HG02571 (cell line): Measurements from ENCODE around the gene APBA1.

Experiments
- ATAC-seq: cut with Tn5 transposase; IDR thresholded peaks from one replicate; pipeline ENCODE4 v1.9.1; 2021; ENCODE audit warnings: mild to moderate bottlenecking, moderate library complexity; ENCODE audit not compliant: unreplicated experiment

The APBA1 gene

DNA sequence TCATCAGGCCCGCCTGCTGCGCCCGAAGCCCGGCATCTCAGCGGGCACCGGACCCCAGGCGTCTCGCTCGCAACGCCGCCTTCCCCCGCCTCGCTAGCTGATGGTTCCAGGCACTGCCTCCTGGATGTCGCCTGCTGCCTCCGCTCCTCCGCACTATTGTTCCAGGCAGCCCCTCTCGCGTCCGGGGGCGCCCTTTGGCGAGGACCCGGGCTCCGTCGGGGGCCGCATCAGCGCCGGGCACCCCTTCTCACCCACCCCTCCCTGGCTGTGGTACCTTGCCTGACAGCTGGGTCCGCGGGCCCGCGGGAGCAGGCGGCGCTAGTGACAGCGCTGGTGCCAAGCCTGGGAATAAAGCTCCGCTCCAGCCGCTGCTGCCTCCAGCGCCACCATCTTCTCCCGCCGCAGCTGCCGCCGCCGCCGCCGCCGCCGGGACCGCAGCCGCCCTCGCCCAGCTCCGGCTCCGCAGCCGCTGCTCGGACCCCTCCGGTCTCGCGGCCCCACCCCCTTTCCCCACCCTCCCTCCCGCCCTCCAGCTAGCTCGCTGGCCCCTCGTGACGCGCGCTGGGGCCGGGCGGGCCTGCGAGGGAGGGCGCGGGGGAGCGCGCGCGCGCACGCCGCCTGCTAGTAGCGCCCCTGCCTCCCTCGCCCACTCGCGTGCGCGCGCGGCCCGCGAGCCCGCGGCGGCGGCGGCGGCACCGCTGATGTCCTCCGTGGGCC, at the start of gene APBA1:
TSS of gene APBA1 (minus strand) at position 493 of the 717 bp plus-strand sequence.
- ATAC-seq: peak; percentile 33

DNA sequence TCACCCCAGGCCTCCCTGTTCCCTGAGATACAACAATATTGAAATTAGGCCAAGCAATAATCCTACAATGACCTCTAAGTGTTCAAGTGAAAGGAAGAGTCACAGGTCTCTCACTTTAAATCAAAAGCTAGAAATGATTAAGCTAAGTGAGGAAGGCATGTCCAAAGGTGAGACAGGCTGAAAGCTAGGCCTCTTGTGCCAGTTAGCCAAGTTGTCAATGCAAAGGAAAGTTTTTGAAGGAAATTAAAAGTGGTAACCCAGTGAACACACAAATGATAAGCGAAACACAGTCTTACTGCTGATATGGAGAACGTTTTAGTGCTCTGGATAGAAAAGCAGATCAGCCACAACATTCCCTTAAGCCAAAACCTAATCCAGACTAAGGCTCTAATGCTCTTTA, 47.8 kb upstream of the APBA1 start:
- ATAC-seq: no peak

- ATAC-seq: no peak
Measured at GRCh38 chr9:69719367-69719766, 47.2 kb upstream of the APBA1 start.

- ATAC-seq: no peak
Measured at GRCh38 chr9:69718218-69718617, 46.0 kb upstream of the APBA1 start.

- ATAC-seq: no peak
Measured at GRCh38 chr9:69715825-69716224, 43.7 kb upstream of the APBA1 start.

GRCh38 chr9:69715096-69715495, 42.9 kb upstream of the APBA1 start:
- no peak for ATAC-seq

DNA sequence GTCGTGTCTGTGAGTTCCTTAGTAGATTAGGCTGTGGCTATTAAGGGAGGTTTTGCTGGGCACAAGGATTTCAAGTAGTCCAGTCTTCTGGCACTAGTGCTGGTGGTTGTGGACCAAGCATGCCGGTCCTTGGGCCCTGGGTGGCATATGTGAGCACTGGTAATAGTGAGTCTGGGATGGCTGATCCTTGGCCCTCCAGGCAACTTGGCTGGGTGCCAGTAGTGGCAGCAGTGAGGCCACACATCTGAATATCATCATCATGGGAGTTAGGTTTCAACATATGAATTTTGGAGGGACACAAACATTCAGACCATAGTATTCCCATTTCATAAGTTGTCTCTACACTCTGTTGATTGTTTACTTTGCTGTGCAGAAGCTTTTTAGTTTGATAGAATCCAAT, 25.3 kb upstream of the APBA1 start:
- no peak for ATAC-seq

DNA sequence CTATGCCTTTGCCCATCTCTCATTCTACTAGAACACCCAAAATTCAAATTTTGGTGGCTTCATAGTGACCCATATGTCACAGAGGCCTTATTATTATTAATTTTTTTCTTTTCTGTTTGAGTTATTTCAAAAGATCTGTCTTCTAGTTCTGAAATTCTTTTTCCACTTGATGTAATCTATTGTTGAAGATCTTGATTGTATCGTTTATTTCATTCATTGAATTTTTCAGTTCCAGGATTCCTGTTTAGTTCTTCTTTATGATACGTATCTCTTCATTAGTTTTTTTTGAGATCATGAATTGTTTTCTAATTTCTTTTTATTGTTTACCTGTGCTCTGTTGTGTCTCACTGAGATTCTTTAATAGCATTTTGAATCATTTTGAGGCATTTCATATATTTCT, 24.6 kb upstream of the APBA1 start:
- no peak for ATAC-seq

DNA sequence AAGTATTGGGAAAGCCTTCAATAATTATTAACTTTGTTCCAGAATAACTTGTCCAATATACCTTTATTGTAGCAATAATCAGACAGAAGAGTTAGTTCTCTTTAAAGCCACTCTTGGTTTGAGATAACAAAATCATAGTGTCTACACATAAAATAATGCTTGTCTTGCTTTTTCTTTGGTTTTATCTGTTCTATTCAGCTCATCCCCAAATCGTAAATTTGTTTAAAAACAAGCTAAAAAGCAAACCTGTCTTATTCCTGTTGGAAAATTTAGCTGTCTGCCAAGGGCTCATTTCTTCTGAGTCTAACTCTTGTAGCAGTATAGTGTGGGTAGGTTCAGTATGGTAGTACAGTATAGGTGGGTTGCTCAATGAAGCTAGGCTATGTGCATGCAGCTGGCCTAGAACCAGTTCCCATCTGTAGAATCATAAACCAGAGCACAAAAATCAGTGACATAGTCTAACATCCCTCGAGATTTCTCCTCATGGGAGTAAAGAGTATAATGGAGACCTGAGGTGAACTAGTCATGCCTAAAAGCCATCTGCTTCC, 17.9 kb upstream of the APBA1 start:
- ATAC-seq: no peak

DNA sequence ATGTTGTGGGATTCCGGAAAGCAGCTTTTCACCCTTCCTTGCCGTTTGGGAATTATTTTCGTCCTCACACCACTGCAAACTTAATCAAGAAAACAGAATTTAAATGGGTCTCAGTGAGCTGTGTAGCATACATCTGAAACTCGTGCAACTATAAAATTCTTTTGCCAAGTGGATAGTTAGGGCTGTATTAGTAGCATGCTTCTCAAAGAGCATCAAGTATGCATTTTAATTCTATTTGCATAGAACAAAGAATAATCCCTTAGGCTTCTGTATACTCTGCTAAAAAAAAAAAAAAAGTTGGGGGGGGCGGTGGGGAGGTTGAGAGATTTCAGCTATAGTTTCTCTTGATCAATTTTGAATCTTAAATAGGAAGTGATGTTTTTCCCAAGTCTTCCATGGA, 11.8 kb upstream of the APBA1 start:
- ATAC-seq: no peak

DNA sequence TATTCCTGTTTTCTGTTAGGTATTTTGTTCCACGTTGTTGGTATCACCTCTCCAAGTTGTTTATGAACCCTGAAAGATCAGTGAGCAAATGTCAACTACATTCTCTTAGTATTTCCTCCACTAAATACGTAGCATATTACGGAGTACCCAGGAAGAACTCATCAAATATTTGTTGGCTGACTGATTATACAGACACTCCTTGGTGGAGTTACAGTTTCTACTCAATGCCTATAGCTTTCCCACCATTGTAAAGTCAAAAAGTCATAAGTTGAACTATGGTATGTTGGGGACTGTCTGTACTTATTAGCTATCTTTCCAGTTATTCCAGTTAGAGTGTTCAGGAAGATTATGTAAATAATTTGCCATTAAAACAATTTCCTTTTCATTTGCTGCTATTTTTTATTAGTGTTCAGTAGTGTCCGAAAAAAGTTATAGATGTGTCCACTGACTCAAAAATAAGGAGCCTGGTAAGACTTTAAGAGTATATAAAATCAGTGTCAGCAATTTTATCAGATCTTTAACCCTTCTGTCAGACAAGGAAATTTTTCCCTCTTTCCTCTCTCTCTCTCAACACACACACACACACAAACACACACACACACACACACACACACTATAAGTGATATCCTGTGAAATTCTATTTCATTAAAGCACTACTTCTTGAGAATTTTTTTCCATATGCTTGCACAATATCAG, 6.8 kb upstream of the APBA1 start:
- ATAC-seq: no peak

- no peak for ATAC-seq
Measured at GRCh38 chr9:69677931-69678330, 5.8 kb upstream of the APBA1 start.

- no peak for ATAC-seq
Measured at GRCh38 chr9:69675563-69675962, 3.4 kb upstream of the APBA1 start.

DNA sequence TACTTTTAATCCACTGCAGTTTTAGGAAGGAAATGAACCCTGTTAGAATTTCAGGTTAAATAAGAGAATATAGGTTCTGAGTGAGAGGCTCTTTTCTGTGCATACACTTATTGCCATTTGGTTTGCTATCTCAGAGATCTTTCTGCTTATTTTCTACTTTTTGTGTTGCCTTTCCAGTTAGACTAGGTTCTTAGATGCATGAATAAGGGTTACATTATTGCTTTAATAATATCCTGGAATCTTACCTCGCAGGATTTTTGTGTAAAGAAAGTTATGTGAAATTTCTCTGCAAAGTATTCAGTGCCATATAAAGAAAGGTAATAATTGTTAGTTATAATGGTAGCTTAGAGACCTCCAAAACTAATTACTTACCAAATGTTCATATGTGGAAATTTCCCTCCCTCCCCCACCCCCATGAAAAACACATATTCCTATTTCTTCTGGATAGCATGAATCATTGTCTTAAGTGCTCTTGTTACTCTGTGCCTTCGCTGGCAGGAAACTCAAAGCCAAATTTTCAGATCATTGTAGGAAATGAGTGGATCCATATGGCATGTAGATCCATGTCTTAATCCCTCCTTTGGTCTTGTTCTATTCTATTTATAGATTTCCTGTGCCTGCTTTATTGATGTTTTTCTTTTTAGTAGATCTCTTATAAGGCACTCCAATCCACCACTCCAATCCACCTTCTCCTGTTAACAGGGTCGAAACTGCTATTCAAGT, 2.7 kb upstream of the APBA1 start:
- no peak for ATAC-seq

DNA sequence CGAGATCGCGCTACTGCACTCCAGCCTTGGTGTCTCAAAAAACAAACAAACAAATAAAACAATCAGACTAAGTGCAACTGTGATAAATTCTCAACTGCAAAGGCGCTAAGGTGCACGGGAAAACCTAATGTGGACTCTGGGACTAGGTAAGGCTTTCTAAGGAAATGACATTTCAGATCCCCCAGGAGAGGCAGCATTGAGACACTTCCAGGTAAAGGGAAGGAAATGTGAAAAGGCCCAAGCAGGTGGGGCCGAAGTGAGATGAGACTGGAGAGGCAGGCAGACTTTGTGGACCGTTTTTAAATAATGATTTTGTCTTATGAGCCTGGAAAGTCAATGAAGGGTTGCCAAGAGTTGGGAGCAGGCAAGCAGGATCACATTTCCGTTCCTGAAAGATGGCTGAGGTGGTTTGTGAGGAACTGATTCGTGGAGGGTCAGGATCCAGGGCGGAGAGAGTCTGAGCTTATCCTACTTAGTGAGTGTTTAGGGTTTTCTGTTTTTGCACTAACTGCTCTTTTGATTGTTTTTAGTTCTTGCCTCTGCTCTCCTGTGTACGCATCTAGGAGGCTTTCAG, 2.0 kb upstream of the APBA1 start:
- ATAC-seq: no peak

GRCh38 chr9:69673311-69673640, 1.1 kb upstream of the APBA1 start:
- no peak for ATAC-seq

GRCh38 chr9:69672596-69673310, 582 bp upstream of the APBA1 start:
- ATAC-seq: peak; percentile 93

GRCh38 chr9:69671311-69671878, 776 bp downstream of the APBA1 start:
- ATAC-seq: no peak

DNA sequence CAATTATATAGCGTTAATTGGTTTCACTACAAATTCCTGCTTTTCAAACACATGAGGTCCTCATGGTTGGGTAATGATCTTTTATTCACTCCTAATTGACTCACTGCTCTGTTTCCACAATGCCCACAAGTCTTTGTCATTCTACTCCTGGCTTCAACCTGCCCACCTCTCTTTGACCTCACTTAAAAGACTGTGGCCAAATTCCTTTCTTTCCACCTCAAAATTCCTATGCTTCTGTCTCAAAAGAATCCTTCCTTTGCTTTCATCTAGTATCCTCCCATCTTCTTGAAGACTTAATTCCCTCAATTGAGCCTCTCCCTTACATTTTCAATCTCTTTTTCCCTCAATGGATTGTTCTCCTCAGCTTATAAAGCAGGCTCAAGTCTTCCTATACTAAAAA, 4.9 kb downstream of the APBA1 start:
- no peak for ATAC-seq

- no peak for ATAC-seq
Measured at GRCh38 chr9:69660304-69660703, 11.9 kb downstream of the APBA1 start.
